Measurements from ENCODE around the gene RANBP1.

The RANBP1 gene

GRCh38 chr22:20109411-20110358, 6.2 kb upstream of the RANBP1 start:
- no peak overlapping the region for H3K27ac Mint-ChIP-seq

GRCh38 chr22:20110359-20110985, 5.4 kb upstream of the RANBP1 start:
- DNase-seq (ENCODE audit: low spot score in 2 of 2): no peak
- H3K4me1 Mint-ChIP-seq: peaks cover 9% of the 10 kb centered on the region
- H3K27ac Mint-ChIP-seq: no peak overlapping the region
- no peak overlapping the region for H3K4me3 Mint-ChIP-seq
- H3K9me3 Mint-ChIP-seq: no peaks in the 10 kb centered on the region
- H3K36me3 Mint-ChIP-seq: peaks cover 14% of the 10 kb centered on the region
- ATAC-seq (ENCODE audit: low read depth): no peak
- H3K27me3 Mint-ChIP-seq: no peaks in the 10 kb centered on the region

More at GRCh38 chr22:20109411-20110358, 6.2 kb upstream of the RANBP1 start:
- ATAC-seq (ENCODE audit: low read depth) (no peak), DNase-seq (ENCODE audit: low spot score in 2 of 2) (no peak)
- Mint-ChIP-seq H3K4me1 (peaks cover 5% of the 10 kb centered on the region), H3K36me3 (peaks cover 11% of the 10 kb centered on the region), H3K27me3 (no peaks in the 10 kb centered on the region), H3K4me3 (no peak overlapping the region), H3K9me3 (no peaks in the 10 kb centered on the region)

- Mint-ChIP-seq H3K4me3 (no peak overlapping the region), H3K36me3 (peaks cover 14% of the 10 kb centered on the region), H3K4me1 (peaks cover 9% of the 10 kb centered on the region), H3K9me3 (no peaks in the 10 kb centered on the region), H3K27me3 (no peaks in the 10 kb centered on the region), H3K27ac (no peak overlapping the region)
- ATAC-seq (ENCODE audit: low read depth) (peak; percentile 70), DNase-seq (ENCODE audit: low spot score in 2 of 2) (no peak)
These were observed 4.7 kb upstream of the RANBP1 start for GRCh38 chr22:20111045-20111688.

GRCh38 chr22:20111689-20112622, 3.9 kb upstream of the RANBP1 start:
- ATAC-seq (ENCODE audit: low read depth): no peak
- Mint-ChIP-seq H3K4me3 (no peak overlapping the region), H3K27me3 (no peaks in the 10 kb centered on the region), H3K9me3 (no peaks in the 10 kb centered on the region), H3K27ac (peak overlapping the region; percentile 72), H3K36me3 (peaks cover 12% of the 10 kb centered on the region), H3K4me1 (peaks cover 15% of the 10 kb centered on the region)
- no peak for DNase-seq (ENCODE audit: low spot score in 2 of 2)

GRCh38 chr22:20112623-20113511, 3.0 kb upstream of the RANBP1 start:
- H3K9me3 Mint-ChIP-seq: no peaks in the 10 kb centered on the region
- ATAC-seq (ENCODE audit: low read depth) (no peak), DNase-seq (ENCODE audit: low spot score in 2 of 2) (no peak)
- peaks cover 10% of the 10 kb centered on the region for H3K36me3 Mint-ChIP-seq
- peaks cover 15% of the 10 kb centered on the region for H3K4me1 Mint-ChIP-seq
- no peak overlapping the region for H3K27ac Mint-ChIP-seq
- H3K4me3 Mint-ChIP-seq: no peak overlapping the region
- no peaks in the 10 kb centered on the region for H3K27me3 Mint-ChIP-seq

GRCh38 chr22:20113551-20114310, 2.2 kb upstream of the RANBP1 start:
- Mint-ChIP-seq H3K4me1 (peaks cover 16% of the 10 kb centered on the region), H3K9me3 (no peaks in the 10 kb centered on the region), H3K27ac (no peak overlapping the region), H3K4me3 (no peak overlapping the region), H3K36me3 (peaks cover 6% of the 10 kb centered on the region), H3K27me3 (no peaks in the 10 kb centered on the region)
- no peak for DNase-seq (ENCODE audit: low spot score in 2 of 2)
- no peak for ATAC-seq (ENCODE audit: low read depth)

GRCh38 chr22:20114506-20115475, 1.1 kb upstream of the RANBP1 start:
- H3K4me1 Mint-ChIP-seq: peaks cover 18% of the 10 kb centered on the region
- no peak for ATAC-seq (ENCODE audit: low read depth)
- H3K9me3 Mint-ChIP-seq: no peaks in the 10 kb centered on the region
- peak overlapping the region; percentile 62 for H3K4me3 Mint-ChIP-seq
- peaks cover 7% of the 10 kb centered on the region for H3K36me3 Mint-ChIP-seq
- DNase-seq (ENCODE audit: low spot score in 2 of 2): no peak
- no peaks in the 10 kb centered on the region for H3K27me3 Mint-ChIP-seq
- H3K27ac Mint-ChIP-seq: peak overlapping the region; percentile 89

GRCh38 chr22:20116376-20116950, 559 bp downstream of the RANBP1 start:
- Mint-ChIP-seq H3K4me3 (peak overlapping the region; percentile 95), H3K4me1 (peaks cover 18% of the 10 kb centered on the region)

GRCh38 chr22:20116951-20117632, 1.2 kb downstream of the RANBP1 start, which contains the start of gene TRMT2A:
Gene TRMT2A (minus strand): TSS chr22:20117226. CDS start chr22:20116906, 320 bp downstream.
- peaks cover 18% of the 10 kb centered on the region for H3K4me1 Mint-ChIP-seq
- no peaks in the 10 kb centered on the region for H3K27me3 Mint-ChIP-seq
- H3K4me3 Mint-ChIP-seq: peak within 1 kb of the TSS; percentile 95
- H3K9me3 Mint-ChIP-seq: no peaks in the 10 kb centered on the region
- DNase-seq (ENCODE audit: low spot score in 2 of 2) (peak; percentile 96), ATAC-seq (ENCODE audit: low read depth) (peak; percentile 83)
- peak within 1 kb of the TSS; percentile 95 for H3K27ac Mint-ChIP-seq
- H3K36me3 Mint-ChIP-seq: peaks cover 7% of the 10 kb centered on the region

More at GRCh38 chr22:20116376-20116950, 559 bp downstream of the RANBP1 start:
- Mint-ChIP-seq H3K27me3 (no peaks in the 10 kb centered on the region), H3K27ac (peak overlapping the region; percentile 95), H3K36me3 (peaks cover 7% of the 10 kb centered on the region), H3K9me3 (no peaks in the 10 kb centered on the region)
- no peak for DNase-seq (ENCODE audit: low spot score in 2 of 2)
- no peak for ATAC-seq (ENCODE audit: low read depth)

GRCh38 chr22:20117633-20118299, 1.9 kb downstream of the RANBP1 start:
- peak; percentile 27 to 51 for DNase-seq (ENCODE audit: low spot score in 2 of 2)
- H3K27ac Mint-ChIP-seq: peak overlapping the region; percentile 95
- H3K4me3 Mint-ChIP-seq: peak overlapping the region; percentile 77
- H3K27me3 Mint-ChIP-seq: no peaks in the 10 kb centered on the region
- no peaks in the 10 kb centered on the region for H3K9me3 Mint-ChIP-seq
- ATAC-seq (ENCODE audit: low read depth): peak; percentile 16
- peaks cover 22% of the 10 kb centered on the region for H3K4me1 Mint-ChIP-seq
- H3K36me3 Mint-ChIP-seq: peaks cover 9% of the 10 kb centered on the region
